ENCODE data around the gene PLA2G2E.

The PLA2G2E gene, protein sequence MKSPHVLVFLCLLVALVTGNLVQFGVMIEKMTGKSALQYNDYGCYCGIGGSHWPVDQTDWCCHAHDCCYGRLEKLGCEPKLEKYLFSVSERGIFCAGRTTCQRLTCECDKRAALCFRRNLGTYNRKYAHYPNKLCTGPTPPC

DNA sequence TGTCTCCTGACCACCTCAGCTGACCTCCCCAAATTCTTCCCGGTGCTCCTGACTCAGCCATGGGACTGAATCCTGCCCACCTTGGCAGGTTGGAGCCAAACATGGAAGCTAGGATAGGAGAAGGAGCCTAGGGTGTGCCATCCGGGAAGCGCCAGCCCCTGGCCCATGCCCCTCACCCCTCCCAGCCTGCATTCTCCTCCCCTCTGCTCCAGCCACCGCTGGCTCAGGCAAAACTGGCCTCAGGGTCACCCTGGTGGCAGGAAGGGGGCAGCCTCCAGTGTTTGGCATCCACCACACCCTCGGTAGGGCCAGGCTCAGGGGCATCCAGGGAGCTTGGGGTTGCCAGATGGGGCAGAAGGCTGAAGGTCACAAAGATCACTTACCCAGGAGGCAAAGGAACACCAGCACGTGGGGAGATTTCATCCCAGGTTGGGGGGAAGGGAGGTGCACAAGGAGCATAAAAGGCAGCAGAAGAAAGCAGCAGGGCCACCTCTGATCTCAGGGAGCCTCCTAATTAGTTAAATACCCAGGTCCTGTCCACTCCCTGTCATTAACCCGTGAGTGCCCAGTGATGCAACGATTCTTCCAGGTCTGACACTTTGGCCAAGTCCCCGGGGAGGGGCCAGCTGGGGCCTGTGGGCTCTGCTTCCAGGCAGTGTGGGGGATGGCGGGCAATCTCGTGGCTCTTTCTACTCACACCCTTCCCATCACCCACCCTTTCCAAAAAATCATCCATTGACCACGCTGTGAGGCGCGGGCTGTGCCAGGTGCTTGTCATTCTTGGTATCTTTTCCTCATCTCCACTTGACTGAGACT, at the start of gene PLA2G2E:
Gene PLA2G2E (minus strand): TSS at position 481 of the 816 bp plus-strand sequence. CDS start 58 bp downstream, at position 423.
- DNase-seq (ENCODE audit: low read depth) = no peak

DNA sequence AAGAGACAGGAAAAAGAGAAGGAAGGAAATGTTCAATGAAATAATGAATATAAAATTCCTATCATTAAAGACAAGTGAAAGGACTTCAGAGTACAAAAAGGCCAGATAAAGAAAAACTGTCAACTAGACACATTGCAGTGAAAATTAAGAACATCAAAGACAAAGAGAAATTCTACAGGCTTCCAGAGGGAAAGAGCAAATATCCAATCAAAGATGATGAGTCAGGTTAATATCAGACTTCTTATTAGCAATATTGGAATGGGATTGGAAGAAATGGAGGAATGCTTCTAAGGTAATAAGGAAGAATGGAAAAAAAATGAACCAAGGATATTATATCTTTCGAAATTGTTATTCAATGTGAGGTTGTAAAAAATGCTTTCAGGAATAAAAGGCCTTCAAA, 48.2 kb upstream of the PLA2G2E start:
- no peak for DNase-seq (ENCODE audit: low read depth)

DNA sequence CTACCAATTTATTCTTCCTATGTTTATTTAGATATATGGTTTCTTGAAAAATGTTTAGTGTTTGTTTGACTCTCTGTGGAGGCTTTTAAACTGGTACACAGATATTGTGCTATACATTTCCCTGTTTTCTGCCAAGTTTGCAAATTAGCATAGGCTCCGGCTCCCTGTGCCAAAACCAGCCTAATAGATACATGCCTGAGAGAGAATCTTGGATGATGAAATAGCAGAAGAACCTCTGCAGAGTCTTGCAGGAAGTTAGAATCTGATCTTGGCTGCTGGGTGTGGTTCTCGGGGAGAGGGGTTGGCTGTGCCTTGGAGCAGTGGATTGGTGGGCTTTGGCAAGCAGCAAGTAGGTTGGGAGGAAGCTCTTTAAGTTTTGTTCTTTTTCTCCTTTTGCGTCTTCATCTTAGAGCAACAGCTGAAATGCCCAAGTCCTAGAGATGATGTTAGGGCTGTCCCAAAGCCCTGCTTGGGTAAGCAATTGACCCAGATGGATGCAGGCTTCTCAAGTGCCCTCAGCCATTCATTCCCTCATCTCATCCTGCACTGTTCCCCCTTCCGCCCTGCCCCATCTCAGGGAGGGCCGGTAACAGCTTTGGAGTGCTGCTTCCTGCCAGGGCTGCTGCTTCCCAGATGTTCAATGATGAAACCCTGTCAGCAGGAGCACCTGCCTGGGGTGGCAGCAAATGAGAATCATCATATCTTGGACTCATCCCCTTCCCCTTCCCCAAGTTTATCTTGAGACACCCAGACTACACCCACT, 46.7 kb upstream of the PLA2G2E start:
- DNase-seq (ENCODE audit: low read depth) = no peak

DNA sequence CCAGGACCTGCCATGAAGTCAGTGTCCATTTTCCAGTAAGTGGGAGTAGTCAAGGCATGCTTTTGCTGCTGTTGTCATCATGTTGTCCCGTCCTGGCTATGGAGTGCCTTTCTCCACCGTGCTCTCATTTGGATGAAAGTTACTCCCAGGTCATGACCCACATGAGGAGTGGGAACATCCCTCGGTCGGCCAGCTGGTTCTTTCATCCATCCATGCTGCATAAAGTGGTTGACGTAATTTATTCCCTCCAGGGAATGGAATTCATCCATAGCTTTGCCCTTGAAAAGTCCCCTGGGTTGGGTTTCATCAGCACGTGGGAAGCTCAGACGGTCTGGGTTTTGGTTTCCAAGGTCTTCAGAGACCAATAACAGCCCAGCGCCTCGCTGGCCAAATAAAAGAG, 44.4 kb upstream of the PLA2G2E start:
- DNase-seq (ENCODE audit: low read depth) = no peak

DNA sequence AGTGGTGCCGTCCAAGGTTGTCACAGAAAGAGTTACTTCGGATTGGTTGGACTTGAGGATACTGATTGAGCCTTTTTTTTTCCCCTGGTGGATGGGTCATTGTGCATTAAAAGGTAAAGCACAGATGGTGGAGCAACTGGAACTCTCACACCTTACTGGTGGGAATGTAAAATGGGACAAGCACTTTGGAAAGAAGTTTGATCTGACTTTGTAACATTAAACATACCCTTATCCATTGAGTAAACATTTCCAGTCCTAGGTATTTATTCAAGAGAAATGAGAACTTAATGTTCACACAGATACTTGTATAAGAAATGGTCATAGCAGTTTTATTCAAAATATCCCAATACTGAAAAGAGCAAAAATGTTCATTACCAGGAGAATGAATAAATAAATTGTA, 41.1 kb upstream of the PLA2G2E start:
- DNase-seq (ENCODE audit: low read depth) = no peak

DNA sequence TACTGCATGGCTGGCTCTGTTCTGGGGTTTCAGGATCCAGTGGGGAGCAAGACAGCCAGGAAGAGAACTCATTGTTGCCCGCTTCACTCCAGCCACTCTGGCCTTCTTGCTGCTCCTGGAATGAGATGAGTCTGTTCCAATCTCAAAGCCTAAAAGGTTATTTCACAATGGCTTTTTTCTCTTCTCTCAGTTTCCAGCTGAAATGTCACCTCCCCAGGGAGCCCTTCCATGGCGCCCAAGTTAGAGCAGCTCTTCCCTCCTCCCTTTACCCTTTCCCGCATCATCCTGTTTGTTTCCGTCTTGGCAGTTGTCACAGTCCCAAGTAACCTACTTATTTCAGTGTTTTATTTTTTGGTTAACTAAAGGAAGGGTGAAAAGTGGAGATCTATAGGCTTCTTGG, 40.2 kb upstream of the PLA2G2E start:
- DNase-seq (ENCODE audit: low read depth) = no peak

DNA sequence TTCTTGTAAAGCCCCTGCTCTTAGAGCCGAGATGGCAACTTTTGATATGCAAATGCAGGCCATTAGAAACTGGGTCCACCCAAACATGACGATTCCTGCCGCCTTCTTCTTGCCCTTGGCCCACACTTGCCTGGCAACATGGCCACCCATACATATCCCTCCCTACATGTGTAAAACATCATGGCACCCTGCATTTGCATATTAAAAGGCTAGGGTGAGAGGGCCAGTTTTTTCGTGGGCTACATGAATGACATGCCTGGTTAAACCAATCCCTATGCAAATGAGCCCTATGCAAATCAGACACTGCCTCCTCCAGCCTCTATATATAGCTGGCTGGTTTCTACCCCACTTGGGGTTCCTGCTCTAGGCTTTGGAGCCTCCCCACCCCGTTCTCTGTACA, 37.2 kb upstream of the PLA2G2E start:
- no peak for DNase-seq (ENCODE audit: low read depth)

DNA sequence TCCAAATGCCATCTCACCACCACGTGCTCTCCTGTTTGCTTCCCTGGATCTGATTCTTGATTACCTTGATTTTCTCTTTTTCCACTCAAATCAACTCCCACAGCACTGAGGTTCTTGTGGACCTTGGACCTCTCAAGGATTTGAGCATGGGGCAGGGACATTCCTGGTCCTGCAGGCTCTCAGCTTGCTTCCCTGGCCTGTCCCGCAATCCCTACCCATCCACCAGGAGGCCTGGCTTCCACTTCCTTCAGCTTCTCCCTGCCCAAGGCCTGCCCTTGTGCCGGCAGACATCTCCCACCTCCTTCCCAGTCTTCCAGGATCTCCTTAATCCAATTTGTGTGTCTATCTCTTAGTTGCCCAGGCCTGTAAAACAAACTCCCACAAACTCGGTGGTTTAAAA, 34.4 kb upstream of the PLA2G2E start:
- no peak for DNase-seq (ENCODE audit: low read depth)

DNA sequence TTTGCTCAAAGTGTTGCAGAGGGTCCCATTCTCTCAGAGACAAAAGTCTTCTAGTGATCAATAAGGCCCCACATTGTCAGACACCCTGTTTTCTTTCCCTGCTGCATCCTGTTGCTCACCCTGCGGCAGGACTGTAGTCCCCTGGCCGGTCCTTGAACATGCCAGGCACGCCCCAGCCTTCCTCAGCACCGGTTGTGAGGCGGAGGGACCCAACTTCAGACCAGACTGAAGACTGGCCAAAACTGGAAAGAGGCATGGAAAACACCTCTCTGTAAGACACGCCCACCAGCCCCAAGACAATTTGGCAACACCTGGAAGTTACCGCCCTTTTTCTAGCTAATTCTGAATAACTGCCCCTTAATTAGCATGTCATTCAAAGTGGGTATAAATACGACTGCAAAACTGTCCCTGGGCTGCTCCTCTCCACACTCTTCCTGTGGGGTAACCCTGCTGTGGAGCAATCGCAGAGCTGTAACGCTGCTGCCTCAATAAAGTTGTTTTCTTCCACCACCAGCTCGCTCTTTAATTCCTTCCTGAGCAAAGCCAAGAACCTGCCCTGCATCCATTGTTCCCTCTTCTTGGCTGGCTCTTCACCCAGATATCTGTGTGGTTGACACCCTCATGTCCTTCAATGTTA, 32.2 kb upstream of the PLA2G2E start:
- no peak for DNase-seq (ENCODE audit: low read depth)

DNA sequence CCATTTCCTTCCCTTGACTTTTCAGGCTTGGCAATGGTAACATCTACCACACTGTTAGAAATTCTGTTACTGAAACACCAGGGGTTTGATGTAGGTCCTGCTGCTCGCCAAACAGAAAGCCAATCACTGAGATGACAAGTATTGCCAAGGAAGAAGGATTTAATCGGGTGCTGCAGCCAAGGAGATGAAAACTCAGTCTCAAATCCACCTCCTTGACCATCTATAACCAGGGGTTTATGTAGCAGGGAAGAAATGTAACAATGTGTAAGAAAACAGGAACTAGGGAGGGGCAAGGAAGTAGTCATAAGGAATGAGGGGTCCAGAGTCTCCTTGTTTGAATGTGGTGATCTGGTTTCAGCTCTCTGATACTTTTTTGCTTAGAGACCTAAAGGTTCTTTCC, 30.6 kb upstream of the PLA2G2E start:
- no peak for DNase-seq (ENCODE audit: low read depth)

DNA sequence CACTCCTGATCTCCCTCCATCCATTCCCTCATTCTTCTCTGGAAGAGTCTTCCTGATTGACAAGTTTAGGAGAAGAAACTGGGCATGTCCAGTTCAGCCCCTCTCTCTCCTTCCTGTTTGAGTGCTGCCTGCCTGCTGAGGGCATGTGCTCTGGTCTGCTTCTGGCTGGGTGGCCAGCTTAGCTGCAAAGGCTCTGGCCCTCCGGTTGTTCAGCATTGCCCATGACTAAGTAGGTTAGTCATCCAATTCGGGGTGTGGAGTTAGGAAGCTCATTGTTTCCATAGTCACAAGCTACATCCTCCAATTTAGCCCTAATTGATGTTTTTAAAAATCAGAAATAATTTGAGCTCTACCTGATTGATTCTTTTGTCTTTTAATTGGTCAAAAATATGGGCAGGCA, 25.6 kb upstream of the PLA2G2E start:
- DNase-seq (ENCODE audit: low read depth) = no peak

DNA sequence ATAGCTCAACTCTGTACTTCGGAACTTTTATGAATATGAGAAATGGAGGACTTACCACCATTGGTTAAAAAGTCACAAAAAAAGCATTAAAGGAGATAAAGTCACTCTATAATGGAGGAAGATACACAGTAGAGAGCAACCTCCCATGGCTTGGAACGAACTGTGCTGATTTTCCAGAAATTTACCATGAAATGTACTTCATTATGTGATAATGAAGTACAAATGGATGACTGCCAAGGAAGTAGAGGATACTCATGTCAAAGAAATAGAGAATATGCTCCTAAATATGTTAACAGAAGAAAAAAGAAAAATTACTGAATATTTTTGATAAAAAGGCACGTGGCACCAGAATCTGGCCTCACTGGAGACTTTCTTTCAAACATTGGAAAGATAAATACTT, 23.6 kb upstream of the PLA2G2E start:
- no peak for DNase-seq (ENCODE audit: low read depth)

DNA sequence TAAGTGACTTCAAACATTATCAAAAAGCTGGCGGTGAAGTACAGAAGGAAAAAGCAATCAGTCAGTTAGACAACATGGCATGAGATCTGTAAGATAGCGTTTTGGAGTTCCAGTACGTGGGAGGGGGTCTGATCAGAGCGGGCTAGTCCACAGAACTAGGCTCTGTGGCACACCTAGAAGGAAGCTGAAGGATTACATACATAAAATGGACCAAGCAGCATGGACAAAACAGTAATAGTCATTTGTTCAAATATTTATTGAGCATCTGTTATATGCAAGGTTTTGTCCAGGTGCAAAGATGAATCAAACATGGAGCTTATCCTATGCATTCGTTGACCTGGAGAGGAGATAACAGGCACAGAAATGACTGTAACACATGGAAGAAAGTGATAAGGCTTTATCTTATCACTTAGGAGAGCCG, 22.9 kb upstream of the PLA2G2E start:
- DNase-seq (ENCODE audit: low read depth) = no peak

DNA sequence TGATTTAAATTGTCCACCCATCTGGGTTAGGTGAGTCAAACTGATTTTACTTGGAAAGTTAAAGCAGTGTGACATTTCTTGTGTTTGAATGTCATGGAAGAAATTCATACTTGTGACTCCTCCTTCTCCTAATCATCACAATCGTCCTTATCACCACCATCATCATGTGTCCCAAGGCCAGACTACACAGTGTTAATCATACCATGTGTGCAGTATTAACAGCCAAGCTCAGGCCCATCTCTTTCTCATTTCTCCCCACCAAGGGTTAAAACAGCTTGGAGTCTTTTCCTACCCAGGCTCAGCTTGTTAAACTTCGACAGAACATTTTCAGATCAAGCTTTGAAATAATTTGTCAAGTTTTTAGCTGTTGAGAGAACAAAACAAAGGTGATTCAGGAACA, 22.5 kb upstream of the PLA2G2E start:
- DNase-seq (ENCODE audit: low read depth) = no peak

DNA sequence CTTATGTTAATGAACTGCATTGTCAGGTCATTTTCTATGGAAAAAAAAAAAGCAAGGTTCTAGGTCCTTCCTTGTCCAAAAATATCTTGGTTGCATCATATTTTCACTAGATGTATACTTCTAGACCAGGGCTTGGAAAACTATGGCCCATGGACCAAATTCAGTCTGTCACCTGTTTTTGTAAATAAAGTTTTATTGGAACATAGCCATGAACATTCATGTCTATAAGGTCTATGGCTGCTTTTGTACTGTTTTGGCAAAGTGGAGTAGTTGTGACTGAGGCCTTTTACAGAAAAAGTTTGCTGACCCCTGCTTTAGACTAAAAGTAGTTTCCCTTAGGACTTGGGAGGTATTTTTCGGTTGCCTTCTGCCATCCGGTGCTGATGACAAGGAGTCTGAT, 19.2 kb upstream of the PLA2G2E start:
- no peak for DNase-seq (ENCODE audit: low read depth)

DNA sequence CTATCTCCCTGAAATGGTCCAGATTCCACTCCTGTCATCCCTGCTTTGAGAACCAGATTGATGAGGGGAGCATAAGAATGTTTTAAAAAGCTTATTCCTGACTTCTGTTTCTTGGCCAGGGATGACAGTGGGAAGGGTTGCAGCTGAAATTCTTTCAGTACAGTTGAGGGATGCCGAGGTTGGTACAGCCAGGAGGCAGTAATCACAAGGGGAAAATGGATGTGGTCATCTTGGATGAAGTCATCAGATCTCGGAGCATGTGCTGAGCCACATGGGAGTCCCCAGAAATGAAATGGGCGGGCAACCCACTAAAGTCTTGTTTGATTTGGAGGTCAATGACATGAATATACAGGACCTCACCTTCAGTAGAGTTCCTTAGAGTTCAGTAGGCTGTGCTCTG, 18.7 kb upstream of the PLA2G2E start:
- no peak for DNase-seq (ENCODE audit: low read depth)

DNA sequence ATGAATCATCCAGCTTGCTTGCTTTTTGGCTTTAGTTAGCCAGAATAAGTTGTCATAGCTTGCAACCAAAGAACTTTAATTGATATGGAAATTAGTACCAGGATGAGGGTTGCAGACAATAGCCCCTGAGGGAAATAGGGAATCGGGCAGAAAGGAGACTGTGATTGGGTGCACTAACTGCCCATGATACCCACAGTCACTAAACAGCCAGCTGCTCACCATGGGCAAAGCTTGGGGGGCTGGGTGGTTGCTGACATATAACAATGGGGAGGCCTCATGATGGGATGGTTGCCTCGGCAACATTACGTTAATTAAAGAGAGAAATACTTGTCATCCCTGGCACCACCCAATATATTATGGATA, 17.8 kb upstream of the PLA2G2E start:
- DNase-seq (ENCODE audit: low read depth) = no peak

DNA sequence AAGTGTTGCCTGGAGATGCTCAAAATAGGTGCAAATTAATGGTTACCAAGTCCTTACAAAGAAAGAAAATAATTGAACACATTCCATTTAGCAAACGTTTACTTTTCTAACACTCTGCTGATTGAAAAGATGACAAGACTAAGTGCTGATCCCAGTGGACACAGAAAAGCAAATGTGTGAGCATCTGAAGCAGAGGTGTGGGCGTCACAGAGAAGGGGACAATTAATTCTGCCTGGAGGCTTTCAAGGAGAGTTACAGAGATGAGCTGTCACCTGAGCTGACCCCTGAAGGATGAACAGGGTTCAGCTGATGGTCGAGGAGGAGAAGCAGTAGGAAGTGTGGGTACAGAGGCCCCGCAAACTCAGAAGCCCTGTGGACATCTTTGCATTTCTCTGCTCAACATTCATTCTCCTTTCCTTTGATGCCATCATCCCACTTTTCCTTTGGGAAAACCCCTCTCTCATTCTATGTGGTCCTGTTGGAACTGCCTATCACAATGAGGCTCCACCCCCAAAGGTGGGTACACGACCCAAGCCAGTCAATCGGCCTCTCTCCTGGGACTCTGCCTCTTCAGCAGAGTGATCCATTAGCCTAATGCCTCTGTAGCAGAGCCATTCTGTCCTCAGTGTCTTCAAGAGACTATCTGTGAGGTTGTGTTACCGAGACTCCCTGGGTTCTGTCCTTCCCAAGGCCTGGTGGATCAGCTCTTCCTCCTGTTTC, 17.2 kb upstream of the PLA2G2E start:
- no peak for DNase-seq (ENCODE audit: low read depth)

DNA sequence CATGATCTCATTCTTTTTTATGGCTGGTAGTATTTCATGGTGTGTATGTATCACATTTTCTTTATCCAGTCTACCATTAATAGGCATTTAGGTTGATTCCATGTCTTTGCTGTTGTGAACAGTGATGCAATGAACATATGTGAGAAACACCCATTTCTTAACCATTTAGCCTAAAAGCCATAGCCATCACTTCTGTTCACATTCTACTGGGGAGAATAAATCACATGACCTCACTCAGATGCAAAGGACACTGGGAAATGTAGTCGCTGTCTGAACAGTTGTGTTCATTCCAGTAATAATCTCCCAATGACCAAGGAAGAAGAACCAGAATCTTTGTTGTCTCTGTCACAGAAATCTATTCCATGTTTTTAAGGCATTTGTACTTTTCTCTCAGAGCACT, 15.1 kb upstream of the PLA2G2E start:
- no peak for DNase-seq (ENCODE audit: low read depth)

DNA sequence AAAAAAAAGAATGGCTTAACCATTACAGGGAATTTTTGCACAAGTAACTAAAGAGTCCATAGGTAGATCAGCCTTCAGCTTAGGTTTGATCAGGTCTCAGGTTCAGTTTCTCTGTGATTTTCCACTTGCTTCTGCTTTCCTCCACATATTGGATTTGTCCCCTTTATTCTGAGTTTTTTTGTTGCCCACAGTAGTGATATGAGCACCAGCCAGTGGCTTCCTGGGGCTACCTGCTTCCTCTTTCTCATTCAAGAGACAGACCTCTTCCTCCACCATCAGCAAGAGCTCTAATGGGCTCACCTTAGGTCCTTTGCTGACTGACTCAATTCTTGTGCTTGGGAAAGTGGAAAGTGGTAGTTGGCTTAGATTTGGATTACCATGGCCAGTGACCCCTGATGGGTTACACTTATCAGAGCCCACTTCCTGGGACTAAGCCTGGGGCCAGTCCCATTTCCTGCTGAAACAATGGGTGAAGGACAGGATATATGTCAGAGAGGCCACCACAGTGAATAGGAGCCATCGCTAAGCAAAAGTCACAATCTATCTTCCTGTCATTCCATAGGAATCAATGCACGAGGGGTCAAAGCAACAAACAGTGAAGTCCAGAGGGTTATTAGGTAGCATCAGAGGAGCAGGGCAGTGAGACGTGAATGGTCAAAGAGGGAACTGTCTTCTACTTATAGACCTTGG, 12.8 kb upstream of the PLA2G2E start:
- no peak for DNase-seq (ENCODE audit: low read depth)

DNA sequence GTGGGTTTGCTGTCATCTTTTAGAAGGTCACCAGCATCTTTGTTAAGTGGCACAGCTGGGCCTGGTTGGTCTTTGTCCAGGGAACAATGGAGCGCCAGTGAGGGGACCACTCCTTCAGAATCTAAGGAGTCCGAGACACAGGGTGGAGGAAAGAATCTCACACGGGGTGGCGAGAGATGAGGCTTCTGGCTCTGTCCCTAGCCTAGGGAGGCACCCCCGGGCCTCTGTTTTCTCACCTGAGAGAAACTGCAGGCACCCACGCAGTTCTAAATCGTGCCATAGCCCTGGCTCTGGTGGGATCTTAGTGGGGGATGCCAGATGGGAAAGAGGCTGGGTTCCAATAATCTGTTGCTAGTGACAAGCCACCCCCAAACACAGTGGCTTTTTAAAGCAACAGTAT, 10.9 kb upstream of the PLA2G2E start:
- no peak for DNase-seq (ENCODE audit: low read depth)

DNA sequence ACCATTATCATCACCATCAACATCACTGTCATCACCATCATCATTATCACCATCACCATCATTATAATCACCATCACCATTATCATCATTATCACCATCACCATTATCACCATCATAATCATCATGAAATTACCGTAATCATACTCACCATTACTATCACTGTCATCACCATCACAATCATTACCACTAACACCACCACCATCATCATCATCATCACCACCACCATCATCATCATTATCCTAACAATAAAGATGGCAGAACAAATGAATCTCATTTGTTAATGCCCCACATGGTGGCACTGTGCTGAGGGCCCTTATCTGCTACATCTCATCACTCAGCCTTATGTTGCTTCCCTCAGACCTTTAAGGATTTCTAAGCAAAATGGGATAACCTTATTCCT, 9.4 kb upstream of the PLA2G2E start:
- no peak for DNase-seq (ENCODE audit: low read depth)

Measured in CMK (cell line).